Measurements from ENCODE around the gene MTG1.
A peak's percentile ranks its signal among the peaks of the same experiment; 100 is the strongest.
"Not testable (repeated sequence)": the region's sequence is repeated elsewhere in the genome, so short reads cannot be mapped to it uniquely, and the experiment has no call there.

Gene MTG1

DNA sequence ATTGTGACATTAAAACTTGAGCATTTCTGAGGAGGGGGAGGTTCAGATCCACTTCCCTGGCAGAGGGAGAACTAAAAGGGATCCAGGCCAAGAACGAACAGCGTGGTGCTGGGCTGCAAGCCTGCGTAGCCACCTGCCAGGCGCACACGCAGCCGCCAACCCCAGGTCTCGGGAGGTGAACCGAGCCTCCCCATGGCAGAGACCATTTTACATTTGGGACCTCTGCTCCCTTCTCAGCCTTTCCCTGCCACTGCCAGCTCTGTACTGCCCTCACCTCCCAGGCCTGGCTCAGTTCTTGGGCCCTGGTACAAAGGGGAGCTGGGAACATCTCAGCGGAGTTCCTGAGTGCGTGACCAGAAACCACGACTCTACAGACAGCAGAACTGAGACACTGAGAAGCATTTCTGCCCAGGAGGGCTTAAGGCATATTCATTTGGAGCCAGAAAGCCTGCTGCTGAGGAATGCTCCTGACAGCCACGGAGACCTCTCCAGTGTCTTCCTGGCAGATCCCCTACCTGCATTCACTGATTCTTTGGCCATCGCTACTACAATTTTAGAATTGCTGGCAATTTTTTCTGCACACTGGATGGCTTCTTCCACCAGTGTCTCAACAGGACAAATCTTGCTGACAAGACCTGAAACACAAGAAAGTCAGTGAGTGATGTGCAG lies 28.4 kb upstream of the MTG1 start:
- TF ChIP-seq, protein P1, sequence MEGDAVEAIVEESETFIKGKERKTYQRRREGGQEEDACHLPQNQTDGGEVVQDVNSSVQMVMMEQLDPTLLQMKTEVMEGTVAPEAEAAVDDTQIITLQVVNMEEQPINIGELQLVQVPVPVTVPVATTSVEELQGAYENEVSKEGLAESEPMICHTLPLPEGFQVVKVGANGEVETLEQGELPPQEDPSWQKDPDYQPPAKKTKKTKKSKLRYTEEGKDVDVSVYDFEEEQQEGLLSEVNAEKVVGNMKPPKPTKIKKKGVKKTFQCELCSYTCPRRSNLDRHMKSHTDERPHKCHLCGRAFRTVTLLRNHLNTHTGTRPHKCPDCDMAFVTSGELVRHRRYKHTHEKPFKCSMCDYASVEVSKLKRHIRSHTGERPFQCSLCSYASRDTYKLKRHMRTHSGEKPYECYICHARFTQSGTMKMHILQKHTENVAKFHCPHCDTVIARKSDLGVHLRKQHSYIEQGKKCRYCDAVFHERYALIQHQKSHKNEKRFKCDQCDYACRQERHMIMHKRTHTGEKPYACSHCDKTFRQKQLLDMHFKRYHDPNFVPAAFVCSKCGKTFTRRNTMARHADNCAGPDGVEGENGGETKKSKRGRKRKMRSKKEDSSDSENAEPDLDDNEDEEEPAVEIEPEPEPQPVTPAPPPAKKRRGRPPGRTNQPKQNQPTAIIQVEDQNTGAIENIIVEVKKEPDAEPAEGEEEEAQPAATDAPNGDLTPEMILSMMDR (IDR thresholded peaks at IDR 0.05; ENCODE audit: borderline replicate concordance, insufficient read depth, low read depth, low read length): no peak

DNA sequence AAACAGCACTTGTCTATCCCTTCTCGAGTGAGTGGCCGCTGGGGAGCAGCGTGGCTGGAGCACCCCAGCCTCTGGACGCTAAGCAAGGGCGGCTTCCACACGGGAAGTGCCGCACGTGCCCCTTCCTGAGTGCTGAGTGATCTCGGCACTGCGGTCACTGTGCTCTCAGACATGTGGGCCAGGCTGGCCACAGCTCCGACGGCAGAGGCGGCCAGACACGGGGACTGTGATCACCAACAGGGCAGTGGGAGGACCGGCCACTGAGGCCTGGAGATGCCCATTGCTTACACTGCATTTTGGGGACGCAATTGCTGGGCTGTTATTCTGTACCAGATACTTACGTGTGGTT lies 27.9 kb upstream of the MTG1 start:
- TF ChIP-seq, protein P1 (IDR thresholded peaks at IDR 0.05; ENCODE audit: borderline replicate concordance, insufficient read depth, low read depth, low read length): no peak
- H3K4me3 ChIP-seq (ENCODE audit: low read depth, low read length): no peak overlapping the region

More for the DNA sequence above, 28.4 kb upstream of the MTG1 start:
- no peak overlapping the region for H3K4me3 ChIP-seq (ENCODE audit: low read depth, low read length)

DNA sequence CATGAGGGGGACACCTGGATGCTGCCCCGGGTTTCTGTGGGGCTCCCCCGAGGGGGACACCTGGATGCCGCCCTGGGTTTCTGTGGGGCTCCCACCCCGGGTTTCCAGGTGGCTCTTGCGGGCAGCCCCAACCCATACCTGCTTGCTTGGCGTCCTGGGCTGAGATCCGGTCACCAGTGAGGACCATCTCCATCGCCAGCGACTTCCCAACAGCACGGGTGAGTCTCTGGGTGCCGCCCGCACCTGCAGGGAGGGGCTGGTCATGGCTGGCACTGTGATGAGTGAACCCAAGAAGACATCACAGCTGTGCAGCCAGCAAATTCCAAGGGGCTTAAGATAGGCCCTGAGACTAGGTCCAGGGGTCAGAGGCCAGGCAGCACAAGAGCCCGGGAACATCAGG lies 27.2 kb upstream of the MTG1 start:
- no peak overlapping the region for H3K4me3 ChIP-seq (ENCODE audit: low read depth, low read length)
- TF ChIP-seq, protein P1 (IDR thresholded peaks at IDR 0.05; ENCODE audit: borderline replicate concordance, insufficient read depth, low read depth, low read length): no peak

DNA sequence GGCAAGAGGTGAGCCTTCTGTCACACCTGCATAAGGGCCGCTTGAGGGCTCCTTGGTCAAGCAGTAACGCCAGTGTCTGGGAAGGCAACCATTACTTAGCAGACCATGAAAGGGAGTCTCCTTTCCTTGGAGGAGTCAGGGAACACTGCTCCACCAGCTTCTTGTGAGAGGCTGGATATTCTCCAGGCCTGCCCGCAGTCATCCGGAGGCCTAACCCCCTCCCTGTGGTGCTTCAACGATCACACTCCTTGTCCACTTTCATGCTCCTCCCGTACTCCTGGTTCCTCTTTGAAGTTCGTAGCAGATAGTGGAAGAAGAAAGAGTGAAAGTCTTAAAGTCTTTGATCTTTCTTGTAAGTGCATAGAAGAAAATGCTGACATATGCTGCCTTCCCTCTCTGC lies 26.5 kb upstream of the MTG1 start:
- H3K4me3 ChIP-seq (ENCODE audit: low read depth, low read length): not testable (repeated sequence)

DNA sequence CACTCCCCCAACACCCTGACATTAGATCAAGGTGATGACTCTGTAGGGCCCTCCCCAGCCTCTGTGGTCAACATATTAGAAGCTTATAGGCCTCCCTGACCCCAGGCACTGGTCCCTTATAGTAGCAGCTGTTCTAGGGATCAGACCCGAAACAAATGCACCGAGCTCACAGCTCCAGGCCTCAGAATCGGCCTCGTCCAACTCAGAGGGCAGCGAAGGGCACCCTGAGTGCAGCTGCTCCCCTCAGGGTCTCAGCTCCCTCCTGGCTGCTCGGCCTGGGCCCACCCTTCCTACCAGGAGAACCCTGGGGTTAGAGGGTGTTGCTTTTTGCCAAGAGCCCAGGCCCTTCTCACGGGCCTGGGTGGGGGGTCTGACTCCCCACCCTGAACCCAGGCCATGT lies 25.8 kb upstream of the MTG1 start:
- TF ChIP-seq, protein P1 (IDR thresholded peaks at IDR 0.05; ENCODE audit: borderline replicate concordance, insufficient read depth, low read depth, low read length): no peak
- no peak overlapping the region for H3K4me3 ChIP-seq (ENCODE audit: low read depth, low read length)

DNA sequence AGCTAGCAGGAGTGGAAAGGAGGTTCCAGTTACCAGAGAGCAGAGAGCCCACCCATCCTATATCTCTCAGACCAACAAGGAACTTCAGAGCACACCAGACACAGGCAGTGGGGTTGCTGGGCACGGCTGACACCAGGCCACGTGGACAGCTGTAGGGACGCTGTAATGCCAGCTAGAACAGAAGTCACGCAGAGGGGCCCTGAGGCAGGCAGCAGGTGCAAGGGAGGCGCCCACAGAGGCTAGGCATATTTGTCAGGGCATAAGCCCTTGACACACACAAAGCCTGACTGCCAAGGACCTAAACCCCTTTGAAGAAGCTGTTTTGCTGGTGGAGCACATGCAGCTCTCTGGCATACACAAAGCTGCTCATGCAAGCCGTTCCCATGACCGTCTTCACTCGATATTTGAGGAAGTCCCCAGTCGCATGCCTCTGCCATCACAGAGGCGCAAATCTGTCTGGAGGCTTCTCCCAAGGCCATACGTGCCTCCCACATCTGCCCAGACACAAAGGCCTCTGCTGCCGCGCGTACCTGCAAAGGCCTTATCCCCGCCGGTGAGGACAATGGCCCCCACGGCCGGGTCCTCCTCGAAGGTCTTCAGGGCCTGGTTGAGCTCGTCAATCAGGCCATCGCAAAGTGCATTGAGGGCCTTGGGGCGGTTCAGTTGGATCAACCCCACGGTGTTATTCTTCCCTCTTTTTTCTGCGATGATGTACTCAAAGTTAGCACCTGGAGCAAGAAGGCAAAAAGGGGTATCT lies 23.7 kb upstream of the MTG1 start:
- H3K4me3 ChIP-seq (ENCODE audit: low read depth, low read length): no peak overlapping the region
- TF ChIP-seq, protein P1 (IDR thresholded peaks at IDR 0.05; ENCODE audit: borderline replicate concordance, insufficient read depth, low read depth, low read length): no peak

DNA sequence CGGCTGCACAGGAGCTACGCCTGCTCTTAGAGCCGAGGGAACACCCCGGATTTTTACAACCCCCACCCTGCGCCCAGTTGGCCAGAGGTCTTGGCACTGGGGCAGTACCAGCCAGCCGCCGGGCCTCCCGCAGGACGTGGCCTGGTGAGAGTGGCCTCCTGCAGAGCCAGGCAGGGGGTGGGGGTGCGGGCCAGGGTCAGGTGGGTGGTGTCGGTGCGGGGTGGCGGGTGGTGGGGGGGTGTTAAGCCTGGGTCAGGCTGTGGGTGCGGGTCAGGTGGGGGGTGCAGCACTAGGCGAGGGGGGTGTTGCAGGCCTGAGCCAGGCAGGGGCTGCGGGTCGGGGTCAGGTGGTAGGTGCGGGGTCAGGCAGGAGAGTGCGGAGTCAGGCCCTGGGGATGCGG lies 21.4 kb upstream of the MTG1 start:
- peak overlapping the region; percentile 73 for H3K4me3 ChIP-seq (ENCODE audit: low read depth, low read length)
- TF ChIP-seq, protein P1 (IDR thresholded peaks at IDR 0.05; ENCODE audit: borderline replicate concordance, insufficient read depth, low read depth, low read length): no peak
